Muscle of back (tissue), 11 donors: ENCODE results near the gene BMS1. TPM values are rescaled to one million over a fixed set of nuclear protein-coding genes. Genes with fewer than 3 reads are reported as not detected.
A peak's percentile ranks its signal among the peaks of the same experiment; 100 is the strongest.
"Not testable (repeated sequence)": the region's sequence is repeated elsewhere in the genome, so short reads cannot be mapped to it uniquely, and the experiment has no call there.

Experiments used
- DNase-seq, 3 donors: peaks; one replicate each; pipeline versions ENCODE4 v3.0.0 to v3.0.0-alpha.2; 2013
- polyA plus RNA-seq, 10 donors: library from polyadenylated mRNA; unstranded; fragments of 120-200 nt; gene quantifications; one replicate each; pipeline ENCODE4 v1.2.1, GENCODE V29; 2013; ENCODE audit not compliant: insufficient read length in 10 of 10

The BMS1 gene
- polyA plus RNA-seq, 10 donors, result 12.9 to 17.7 (median 15.4) TPM

DNA sequence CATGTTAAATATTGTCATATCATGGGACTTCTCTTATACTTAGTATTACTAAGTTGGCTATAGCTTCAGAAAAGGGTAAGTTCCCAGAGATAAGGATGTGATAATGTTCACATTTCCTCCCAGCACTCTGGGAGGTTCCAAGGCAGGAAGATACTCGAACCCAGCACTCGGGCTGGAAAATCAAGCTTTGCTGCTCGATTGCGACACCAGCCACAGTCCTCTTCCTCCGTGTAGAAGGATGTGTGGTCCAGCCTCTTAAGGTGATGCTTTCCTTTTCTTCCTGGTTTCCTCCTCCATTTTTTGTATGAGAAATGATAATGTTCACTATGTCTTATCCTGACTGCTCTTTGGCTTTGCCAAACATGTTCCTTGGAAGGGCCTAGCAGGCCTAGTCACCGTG, 3.2 kb downstream of the BMS1 start:
- DNase-seq, result no peak

DNA sequence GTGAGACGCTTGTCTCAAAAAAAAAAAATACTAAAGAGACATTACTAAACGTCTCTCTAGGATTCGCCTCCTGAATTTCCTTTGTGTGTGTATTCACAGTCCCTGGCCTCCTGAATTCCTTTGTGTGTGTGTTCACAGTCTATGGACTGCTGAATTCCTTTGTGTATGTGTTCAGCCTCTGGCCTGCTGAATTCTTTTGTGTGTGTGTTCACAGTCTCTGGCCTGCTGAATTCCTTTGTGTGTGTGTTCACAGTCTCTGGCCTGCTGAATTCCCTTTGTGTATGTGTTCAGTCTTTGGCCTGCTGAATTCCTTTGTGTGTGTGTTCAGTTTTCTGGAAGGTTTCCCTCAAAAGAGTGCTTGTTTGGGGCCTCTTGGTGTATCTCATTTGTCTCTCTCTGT, 8.2 kb downstream of the BMS1 start:
- DNase-seq, result no peak

DNA sequence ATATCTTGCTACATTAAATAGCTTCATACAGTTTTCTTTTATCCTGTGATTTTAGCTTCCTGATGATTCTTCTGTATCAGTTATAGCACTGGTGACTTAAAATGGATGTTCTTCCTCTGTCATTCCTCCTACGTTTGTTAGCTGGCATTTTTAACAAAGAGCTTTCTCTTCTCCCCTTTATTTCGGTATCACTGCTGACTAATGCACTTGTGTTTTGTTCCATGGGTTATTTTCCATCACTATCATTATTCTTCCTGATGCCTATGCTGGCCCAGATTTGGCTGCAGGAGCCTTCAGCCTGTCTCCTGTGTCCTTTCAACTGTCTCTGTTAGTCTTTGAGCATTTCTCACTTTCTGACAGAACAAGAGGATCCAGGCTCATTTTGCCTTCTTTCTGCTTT, 13.1 kb downstream of the BMS1 start:
- no peak for DNase-seq

DNA sequence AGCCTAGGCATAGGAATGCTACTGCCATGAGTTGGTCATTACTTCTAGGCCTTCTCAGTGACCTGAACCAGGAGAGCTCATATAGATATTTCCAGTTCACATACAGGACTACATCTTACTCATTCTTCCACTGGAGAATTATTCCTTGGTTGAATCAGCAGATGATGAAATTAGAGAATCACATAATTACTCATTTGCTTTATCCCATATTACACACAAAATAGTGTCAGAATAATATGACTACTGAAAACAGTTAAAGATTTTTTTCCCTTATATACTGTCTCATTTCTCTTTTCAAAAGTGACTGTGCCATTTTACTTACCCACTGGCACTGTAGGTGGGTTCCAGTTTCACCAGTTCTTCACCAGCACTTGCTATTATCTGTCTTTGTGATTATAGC, 18.5 kb downstream of the BMS1 start:
- DNase-seq, result no peak

DNA sequence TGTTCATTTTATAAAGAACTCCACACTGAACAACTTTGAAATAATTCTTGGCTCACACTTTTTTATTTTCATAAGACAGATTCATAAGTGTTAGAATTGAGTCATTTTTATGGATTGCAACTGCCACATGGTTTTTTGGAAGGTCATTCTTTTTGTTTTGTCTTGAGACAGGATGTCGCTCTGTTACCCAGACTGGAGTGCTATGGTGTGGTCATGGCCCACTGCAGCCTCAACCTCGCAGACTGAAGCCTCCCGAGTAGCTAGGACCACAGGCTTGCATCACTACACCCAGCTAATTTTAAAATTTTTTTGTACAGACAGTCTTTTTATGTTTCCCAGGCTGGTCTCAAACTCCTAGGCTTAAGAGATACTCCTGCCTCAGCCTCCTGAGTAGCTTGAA, 20.3 kb downstream of the BMS1 start:
- no peak for DNase-seq

DNA sequence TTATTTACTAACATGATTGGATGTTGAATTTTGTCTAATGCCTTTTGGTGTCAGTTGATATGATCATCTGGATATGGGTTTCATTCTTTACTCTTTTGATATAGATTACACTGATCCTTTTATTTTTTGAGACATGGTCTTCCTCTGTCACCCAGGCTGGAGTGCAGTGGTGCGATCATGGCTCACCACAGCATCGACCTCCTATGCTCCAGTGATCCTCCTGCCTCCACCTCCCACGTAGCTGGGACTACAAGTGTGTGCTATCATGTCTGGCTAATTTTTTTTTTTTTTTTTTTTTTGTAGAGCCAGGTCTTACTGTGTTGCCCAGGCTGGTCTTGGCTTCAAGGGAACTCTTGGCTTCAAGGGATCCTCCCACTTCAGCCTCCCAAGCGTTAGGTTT, 27.1 kb downstream of the BMS1 start:
- DNase-seq, result no peak

DNA sequence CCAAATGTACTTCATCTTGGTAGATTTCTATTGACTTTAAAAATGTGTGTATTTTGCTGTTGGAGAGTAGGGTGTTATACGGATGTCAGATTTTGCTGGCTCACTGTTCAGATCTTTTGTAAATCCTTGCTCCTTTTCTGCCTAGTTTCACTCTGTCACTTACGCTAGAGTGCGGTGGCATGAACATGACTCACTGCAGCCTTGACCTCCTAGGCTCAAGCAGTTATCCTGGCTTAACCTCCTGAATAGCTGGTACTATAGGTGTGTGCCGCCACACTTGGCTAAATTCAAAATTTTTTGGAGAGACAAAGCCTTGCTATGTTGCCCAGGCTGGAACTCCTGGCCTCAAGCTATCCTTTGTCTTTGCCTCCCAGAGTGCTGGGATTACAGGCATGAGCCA, 29.4 kb downstream of the BMS1 start:
- DNase-seq, result no peak

DNA sequence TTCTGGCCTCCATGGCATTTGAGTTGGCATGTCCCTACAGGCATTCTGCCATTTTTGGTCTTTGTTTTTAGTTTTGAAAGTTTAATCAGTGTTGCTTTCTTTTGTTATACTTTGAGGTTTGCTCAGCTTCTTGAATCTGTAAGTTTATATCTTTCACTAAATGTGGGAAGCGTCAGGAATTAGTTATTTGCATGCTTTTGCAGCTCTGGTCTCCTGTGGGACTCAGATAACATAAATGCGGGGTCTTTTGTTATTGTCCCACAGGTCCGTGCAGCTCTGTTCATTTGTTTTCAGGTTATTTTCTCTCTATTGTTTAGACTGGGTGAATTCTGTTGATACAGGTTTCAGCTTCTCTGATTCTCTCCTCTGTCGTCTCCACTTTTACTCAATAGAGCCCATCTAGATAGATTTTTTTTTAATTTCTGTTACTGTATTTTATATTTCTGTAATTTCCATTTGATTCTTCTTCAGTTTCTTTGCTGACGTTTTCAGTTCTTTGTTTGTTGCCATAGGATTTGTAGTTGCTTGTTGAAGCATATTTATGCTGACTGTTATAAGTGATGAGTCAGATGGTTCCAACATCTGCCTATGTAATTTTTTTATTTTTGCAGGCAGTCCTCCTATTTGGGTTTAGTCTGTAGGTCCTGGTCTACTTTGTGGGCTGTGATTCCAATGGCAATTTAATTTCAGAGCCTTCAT, 31.5 kb downstream of the BMS1 start:
- DNase-seq, result not testable (repeated sequence)

DNA sequence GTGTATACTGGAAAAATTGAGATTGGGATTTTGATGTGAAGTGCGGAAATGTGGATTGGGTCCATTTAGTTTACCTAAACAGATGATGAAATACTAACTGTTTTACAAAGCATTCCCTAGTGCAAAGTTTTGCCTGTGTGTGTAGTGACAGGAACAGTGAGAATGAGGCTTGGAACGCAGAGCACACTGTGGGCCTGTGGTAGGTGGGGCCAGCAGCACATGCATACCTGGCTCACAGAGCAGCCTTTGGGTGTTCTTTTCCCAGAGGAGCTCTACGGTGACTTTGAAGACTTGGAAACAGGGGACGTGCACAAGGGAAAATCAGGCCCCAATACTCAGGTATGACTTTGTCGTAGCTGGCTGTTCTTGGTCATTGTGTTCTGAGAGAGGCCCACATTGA, 33.7 kb downstream of the BMS1 start:
- not testable (repeated sequence) for DNase-seq

DNA sequence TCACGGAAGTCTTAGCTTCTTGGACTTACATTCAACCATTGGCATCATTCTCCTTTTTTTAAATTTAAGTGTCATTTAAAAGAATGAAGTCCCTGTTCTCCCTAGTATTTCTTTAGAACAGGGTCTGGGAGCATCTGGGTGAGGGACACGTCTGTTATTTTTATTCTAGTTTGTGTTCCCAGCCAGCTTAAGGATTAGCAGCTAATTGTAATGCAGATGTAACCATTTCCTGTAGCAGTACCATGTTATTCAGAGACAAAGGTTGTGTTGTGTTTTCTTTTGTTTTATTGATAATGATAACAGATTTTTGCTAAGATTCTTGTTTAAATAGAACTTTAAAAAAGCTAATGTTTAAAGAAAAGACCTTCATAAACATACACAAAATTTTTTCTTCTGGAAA, 34.3 kb downstream of the BMS1 start:
- no peak for DNase-seq

DNA sequence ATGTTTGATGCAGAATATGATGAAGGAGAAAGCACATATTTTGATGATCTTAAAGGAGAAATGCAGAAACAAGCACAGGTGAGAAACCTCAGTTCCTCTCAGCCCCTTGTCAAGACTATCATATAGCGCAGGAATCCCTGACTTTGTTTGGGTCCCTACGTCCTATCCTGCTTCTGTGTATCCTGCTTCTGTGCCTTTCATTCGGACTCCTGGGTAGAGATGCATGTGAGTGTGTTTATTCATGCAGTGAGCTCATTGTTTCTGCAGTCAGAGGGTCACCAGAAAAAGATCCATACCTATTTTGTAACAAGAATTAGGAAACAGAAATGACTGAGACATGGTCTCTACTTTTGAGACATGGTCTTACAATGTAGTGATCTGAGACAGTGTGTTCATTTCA, 34.8 kb downstream of the BMS1 start:
- DNase-seq, result not testable (repeated sequence)

DNA sequence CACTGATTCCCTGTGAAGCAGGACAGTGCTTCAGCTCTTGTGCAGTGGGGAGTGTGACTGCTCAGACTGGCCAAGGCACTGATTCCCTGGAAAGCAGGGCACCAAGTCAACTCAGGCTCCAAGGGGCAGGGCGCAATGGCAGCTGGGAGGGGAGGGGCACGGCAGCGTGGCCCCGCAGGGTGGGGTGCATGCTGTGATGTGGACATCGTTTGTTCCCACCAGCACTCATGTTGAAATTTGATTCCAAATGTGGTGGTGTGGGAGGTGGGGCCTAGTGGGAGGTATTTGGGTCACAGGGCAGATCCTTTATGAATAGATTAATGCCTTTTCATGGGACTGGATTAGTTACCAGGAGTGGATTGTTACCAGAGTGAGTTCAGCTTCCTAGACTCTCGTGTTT, 44.2 kb downstream of the BMS1 start:
- DNase-seq, result not testable (repeated sequence)

DNA sequence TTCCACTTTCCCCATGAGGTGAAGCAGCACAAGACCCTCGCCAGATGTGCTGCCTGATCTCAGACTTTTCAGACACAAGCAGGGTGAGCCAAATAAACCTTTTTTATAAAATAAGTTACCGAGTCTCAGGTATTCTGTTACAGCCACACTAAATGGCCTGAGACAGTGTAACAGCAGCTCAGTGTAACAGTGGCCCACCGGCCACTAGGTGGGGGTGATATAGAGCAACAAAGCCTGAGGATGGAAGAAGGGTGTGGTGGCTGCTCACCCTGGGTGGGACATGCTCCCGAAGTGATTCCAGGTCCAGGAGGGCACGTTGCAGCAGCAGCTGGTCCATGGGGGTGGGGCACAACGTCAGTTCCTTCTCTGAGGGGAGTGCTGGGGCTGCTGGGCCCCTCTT, 44.6 kb downstream of the BMS1 start:
- no peak for DNase-seq

DNA sequence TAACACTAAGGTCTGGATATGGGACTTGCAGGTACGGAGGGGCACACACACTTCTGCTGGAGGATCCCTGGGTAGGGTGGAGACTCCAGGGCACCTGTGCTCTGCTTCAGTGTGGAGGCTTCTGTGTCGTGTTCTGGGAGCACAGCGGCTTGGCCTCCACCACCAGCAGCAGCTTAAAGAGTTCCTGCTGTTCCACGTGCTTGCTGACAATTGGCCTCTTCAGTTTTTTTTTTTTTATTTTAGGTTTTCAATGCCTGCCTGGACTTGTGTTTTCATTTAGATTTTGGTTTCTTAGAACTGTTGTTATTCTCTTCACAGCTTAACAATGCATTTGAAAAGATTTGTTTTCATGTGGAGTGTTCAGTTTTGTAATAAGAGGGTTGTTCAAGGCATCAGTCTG, 45.8 kb downstream of the BMS1 start:
- DNase-seq, result not testable (repeated sequence)

DNA sequence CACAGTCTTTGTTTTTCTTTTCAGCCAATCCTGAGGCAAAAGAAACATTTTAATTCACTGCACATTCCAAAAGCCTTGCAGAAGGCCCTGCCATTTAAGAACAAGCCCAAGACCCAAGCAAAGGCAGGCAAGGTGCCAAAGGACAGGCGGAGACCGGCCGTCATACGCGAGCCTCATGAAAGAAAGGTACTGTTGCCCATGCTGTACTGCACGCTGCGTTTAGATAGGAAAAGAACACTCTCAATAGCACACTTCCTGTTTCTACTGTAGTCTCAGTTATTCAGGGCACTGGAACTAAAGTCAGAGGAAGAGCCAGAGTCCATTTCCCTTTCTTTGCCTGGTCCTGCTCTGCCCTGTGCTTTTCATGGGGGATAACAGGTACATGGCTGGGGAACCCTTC, 47.6 kb downstream of the BMS1 start:
- DNase-seq, result no peak

DNA sequence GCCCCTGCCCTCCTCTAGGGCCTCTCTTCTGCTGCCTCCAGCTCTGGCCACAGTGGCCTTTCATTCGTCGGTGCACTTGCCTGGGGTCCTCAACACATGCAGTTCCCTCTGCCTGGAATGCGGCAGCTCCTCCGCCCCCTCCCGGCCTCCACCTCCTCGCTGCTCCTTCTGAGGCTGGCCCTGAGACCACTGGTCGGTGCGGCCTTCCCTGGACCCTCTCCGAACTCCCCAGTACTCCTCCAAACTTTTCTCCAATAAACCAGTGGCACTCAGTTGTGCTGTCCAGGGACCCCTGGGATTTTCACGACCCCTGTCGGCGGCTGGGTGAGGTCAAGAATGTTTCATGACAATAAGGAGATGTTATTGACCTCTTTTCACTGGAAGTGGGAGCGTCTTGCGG, 53.5 kb downstream of the BMS1 start:
- no peak for DNase-seq

DNA sequence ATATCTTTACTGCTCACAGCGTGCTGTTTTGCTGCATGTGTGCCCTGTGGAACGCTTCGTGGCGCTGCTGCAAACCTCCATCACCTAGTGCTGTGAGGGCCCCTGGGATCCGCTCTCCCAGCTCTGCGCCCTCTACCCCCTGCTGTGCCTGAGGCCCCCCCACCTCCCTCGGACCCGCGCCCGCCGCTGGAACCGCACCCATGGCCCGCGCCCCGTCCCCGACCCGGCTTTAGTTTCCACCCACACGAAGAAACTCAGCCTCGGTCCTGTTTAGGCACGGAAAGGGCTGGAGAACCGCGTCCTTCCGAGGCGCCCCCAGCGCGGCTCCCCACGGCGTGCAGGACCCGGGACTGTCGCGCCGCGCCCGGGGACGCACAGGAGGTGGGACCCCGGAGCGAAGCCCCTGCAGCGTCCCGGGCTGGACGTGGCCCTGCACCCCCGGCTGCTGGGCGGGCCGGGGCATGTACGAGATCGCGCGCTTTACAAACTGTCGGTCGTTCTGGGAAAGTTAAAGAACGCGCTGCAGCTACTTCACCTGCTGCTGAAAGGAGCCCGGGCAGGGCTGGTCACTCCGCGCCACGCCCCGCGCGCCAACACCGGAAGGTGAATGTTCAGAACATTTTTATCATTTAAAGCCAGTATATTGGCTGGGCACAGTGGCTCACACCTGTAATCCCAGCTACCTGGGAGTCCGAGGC, 54.3 kb downstream of the BMS1 start:
- DNase-seq, result peak in 1 of 3 donors; percentile 19

DNA sequence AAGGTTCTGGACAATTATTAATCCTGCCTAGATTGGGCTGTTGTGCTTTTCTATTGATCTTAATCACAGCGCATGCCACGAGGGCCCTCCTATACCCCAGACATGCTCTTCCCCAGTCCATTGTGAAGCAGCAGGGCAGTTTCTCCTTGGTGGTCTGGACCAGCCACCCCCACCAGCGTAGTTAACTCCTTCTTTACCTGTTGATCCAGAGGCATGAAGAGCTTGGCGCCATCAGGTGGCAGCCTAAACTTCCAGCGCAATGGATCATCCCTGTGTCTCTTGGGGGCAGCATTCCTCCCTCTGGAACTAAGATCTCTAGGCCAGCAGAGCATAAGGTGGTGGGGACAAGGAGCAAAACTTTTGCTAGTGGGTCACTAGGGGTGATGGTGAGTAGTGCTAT, 62.2 kb downstream of the BMS1 start:
- DNase-seq, result not testable (repeated sequence)

DNA sequence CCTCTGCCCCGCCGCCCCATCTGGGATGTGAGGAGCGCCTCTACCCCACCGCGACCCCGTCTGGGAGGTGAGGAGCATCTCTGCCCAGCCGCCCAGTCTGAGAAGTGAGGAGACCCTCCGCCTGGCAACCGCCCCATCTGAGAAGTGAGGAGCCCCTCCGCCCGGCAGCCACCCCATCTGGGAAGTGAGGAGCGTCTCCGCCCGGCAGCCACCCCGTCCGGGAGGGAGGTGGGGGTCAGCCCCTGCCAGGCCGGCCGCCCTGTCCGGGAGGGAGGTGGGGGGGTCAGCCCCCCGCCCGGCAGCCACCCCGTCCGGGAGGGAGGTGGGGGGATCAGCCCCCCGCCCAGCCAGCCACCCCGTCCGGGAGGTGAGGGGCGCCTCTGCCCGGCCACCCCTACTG, 64.7 kb downstream of the BMS1 start:
- DNase-seq, result not testable (repeated sequence)

DNA sequence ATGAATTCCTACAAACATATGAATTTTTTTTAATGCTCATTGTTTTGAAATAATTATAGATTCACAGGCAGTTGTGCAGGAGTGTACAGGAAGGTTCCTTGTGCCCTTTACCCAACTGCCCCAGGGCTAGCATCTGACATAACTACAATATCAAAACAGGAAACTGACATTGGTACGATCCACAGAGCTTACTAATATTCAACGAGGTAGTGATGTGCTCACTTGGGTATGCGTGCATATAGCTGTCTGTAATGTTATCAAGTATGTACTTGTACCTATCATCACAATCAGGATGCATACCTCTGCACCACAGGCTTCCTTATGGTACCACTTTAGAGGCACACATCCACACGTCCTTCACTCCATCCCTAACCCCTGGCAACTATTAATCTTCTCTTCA, 68.3 kb downstream of the BMS1 start:
- DNase-seq, result no peak

DNA sequence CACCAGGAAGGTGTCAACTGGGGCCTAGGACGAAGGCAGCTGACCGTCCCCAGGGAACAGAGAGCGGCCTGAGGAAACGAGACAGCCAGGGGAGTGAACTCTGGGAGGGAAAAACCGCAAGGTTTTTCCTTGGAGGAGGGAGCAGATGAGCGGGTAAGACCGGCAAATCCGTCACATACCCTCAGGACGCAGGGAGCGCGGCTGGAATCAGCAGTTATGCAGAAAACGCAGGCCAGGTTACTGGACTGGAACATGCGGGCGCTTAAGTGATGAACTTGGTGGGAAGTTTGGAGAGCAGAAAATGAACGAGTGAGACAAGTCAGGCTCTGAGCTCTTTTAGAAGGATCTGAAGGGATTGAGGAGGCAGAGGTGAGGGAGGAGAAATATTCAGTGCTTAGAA, 76.7 kb downstream of the BMS1 start:
- no peak for DNase-seq

DNA sequence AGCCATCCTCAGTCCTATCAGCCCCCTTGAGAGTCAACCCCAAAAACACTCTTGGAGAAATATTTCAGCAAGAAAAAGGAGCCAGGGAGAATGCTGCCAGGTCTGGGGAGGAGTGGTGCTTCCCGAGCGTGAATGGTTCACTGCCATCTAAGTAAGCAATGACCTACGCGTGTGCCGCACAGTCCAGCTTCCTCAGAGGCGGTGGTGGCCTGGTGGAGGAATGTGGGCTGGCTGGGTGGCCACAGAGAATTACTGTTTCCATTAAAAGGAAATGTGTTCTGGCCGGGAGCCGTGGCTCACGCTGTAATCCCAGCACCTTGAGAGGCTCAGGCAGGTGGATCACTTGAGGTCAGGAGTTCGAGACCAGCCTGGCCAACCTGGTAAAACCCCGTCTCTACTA, 77.4 kb downstream of the BMS1 start:
- not testable (repeated sequence) for DNase-seq

DNA sequence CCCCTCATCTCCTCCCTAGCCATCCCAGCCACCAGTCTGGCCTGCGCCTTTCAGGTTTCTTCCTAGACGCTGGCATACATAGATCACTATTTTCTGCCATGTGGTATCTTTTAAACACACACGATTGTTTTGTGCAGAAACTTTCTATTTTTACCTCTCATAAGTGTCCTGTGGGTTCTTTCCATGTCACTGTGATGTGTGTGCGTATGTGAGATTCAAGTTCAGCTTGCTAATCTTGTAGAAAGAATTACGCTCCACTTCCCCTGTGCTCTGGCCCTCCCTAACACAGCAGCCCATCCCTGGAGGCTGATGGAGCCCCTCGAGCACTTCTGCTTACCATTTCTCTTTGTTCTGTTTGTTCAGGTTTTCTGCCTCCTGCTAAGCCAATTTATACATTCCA, 80.2 kb downstream of the BMS1 start:
- DNase-seq, result not testable (repeated sequence)

DNA sequence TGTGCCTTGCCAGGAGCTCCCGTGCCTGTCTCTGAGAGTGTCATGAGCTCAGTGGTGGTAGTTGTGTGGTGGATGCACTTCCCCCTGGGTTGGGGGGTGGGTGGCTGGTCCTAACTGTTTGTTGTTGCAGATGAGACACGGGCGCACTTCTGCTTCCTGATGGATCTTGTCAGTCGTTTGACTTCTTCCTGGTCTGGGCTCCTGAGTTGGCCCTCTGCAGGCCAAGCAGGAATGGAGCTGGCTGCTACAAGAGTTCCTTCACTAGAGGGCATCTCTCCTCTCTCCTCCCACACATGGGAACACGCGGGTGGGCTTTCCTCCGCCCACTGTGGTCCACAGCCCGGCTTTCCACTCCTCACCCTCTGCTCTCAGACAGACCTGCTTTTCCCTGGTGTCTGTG, 82.0 kb downstream of the BMS1 start:
- DNase-seq, result no peak
